ENCODE measurements around the gene NAV3.

DNA sequence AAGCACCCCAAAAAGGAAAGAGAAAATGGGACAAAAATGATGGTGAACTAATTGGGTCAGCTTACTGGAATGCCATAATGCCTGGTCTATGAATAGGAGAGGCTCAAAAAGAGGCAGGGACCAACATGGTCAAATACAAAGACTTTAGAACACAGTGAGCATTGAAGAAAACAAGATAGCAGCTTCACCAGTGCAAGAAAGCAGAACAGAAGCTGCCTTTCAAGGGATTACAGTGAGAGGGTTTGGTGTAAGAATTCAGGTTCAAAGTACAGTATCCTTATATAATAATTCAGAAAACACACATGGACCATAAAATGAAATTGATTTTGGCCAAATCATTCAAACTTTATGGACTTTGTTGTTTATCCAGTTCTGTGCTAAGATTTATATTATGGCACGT is 162.1 kb downstream of the NAV3 start:
- TF ChIP-seq, protein P1, sequence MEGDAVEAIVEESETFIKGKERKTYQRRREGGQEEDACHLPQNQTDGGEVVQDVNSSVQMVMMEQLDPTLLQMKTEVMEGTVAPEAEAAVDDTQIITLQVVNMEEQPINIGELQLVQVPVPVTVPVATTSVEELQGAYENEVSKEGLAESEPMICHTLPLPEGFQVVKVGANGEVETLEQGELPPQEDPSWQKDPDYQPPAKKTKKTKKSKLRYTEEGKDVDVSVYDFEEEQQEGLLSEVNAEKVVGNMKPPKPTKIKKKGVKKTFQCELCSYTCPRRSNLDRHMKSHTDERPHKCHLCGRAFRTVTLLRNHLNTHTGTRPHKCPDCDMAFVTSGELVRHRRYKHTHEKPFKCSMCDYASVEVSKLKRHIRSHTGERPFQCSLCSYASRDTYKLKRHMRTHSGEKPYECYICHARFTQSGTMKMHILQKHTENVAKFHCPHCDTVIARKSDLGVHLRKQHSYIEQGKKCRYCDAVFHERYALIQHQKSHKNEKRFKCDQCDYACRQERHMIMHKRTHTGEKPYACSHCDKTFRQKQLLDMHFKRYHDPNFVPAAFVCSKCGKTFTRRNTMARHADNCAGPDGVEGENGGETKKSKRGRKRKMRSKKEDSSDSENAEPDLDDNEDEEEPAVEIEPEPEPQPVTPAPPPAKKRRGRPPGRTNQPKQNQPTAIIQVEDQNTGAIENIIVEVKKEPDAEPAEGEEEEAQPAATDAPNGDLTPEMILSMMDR (conservative IDR thresholded peaks at IDR 0.05; ENCODE audit: low read depth in 2 of 2), result no peak
- no peak for TF ChIP-seq CREB1 (CRISPR knock-in tag; IDR thresholded peaks at IDR 0.05; ENCODE audit: low read depth)
- TF ChIP-seq, protein P2, sequence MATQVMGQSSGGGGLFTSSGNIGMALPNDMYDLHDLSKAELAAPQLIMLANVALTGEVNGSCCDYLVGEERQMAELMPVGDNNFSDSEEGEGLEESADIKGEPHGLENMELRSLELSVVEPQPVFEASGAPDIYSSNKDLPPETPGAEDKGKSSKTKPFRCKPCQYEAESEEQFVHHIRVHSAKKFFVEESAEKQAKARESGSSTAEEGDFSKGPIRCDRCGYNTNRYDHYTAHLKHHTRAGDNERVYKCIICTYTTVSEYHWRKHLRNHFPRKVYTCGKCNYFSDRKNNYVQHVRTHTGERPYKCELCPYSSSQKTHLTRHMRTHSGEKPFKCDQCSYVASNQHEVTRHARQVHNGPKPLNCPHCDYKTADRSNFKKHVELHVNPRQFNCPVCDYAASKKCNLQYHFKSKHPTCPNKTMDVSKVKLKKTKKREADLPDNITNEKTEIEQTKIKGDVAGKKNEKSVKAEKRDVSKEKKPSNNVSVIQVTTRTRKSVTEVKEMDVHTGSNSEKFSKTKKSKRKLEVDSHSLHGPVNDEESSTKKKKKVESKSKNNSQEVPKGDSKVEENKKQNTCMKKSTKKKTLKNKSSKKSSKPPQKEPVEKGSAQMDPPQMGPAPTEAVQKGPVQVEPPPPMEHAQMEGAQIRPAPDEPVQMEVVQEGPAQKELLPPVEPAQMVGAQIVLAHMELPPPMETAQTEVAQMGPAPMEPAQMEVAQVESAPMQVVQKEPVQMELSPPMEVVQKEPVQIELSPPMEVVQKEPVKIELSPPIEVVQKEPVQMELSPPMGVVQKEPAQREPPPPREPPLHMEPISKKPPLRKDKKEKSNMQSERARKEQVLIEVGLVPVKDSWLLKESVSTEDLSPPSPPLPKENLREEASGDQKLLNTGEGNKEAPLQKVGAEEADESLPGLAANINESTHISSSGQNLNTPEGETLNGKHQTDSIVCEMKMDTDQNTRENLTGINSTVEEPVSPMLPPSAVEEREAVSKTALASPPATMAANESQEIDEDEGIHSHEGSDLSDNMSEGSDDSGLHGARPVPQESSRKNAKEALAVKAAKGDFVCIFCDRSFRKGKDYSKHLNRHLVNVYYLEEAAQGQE (IDR thresholded peaks at IDR 0.05; ENCODE audit: unreplicated experiment), result no peak
